HCT116 (cell line): Measurements from ENCODE around the gene RAET1E. TPM values are rescaled to one million over a fixed set of nuclear protein-coding genes. Genes with fewer than 3 reads are reported as not detected.

ENCODE experiments used
- ATAC-seq: fragments of 200-7000 bp; cut with Tn5 transposase; 2 replicates; pipeline ENCODE4 v1.9.1; 2020; ENCODE audit warnings: mild to moderate bottlenecking, moderate library complexity
- BruUV-seq: library from RNA; stranded (reverse); fragments of 400-500 nt; replicated peaks from 2 replicates; lab custom pipeline; 2021; lab: Mats Ljungman, UMichigan
- CTCF ChIA-PET: fragments of 300-600 bp; sonication (Branson Sonifier 250); formaldehyde crosslinking; loops from one replicate; lab custom pipeline; 2021; ENCODE audit warnings: antibody characterized with exemption; lab: Charles Lee
- POLR2A ChIA-PET: fragments of 300-600, 350-600 bp; sonication (Branson Sonifier 250); formaldehyde crosslinking; loops from one replicate; lab custom pipeline; 2021; ENCODE audit warnings: antibody characterized with exemption; lab: Charles Lee
- RAD21 ChIA-PET, 2 experiments: fragments of 300-600 bp; sonication (Branson Sonifier 250); formaldehyde crosslinking; loops; one replicate each; lab custom pipeline; 2023; ENCODE audit warnings: low total read pairs in 2 of 2; ENCODE audit not compliant: uncharacterized antibody in 2 of 2, unreplicated experiment in 2 of 2, low non-redundant PET in 1 of 2; lab: Charles Lee
- DNase-seq: peaks from one replicate; pipeline ENCODE4 v3.0.0-alpha.2; 2010; ENCODE audit warnings: low read depth, low spot score
- H2AFZ ChIP-seq: fragments of 200-600 bp; shearing (Covaris generic), sonication (generic); 2 replicates; pipeline ENCODE4 v1.6.1; 2017; ENCODE audit warnings: low read depth, mixed run types, mixed read lengths, antibody characterized with exemption, low read length; ENCODE audit not compliant: poor library complexity, severe bottlenecking
- H3K27ac ChIP-seq: 2 replicates; pipeline ENCODE4 v1.5.1; 2012; ENCODE audit warnings: low read depth, low read length
- H3K27me3 ChIP-seq: fragments of 200-600 bp; sonication (generic); 2 replicates; pipeline ENCODE4 v1.6.1; 2016; ENCODE audit warnings: mixed run types, low read length, mixed read lengths; ENCODE audit not compliant: insufficient read depth
- H3K36me3 ChIP-seq, 2 experiments: fragments of 200-500 bp in 1 of 2; fragments of 200-600 bp in 1 of 2; sonication (Bioruptor generic) in 1 of 2; sonication (generic) in 1 of 2; 2 replicates each; pipeline versions ENCODE4 v1.5.1 to v1.6.1; 2014 to 2016; ENCODE audit warnings: low read length in 2 of 2, inconsistent platforms in 1 of 2, mixed read lengths in 1 of 2, mixed run types in 1 of 2; ENCODE audit not compliant: insufficient read depth in 2 of 2, control insufficient read depth in 1 of 2
- H3K4me1 ChIP-seq, 2 experiments: fragments of 200-600 bp in 1 of 2; sonication (generic) in 1 of 2; 2 replicates each; pipeline versions ENCODE4 v1.5.1 to v1.6.1; 2012 to 2017; ENCODE audit warnings: low read length in 2 of 2, inconsistent platforms in 1 of 2, mild to moderate bottlenecking in 1 of 2, mixed read lengths in 1 of 2, mixed run types in 1 of 2, moderate library complexity in 1 of 2; ENCODE audit not compliant: insufficient read depth in 2 of 2, control insufficient read depth in 1 of 2
- H3K4me2 ChIP-seq: fragments of 200-600 bp; sonication (generic); 2 replicates; pipeline ENCODE4 v1.6.1; 2017; ENCODE audit warnings: mixed run types, low read length, mixed read lengths
- H3K4me3 ChIP-seq, 2 experiments: fragments of 200-600 bp in 1 of 2; sonication (generic) in 1 of 2; replicated peaks in 1 of 2; 2 replicates each; pipeline ENCODE4 v1.5.1; 2011 to 2016; ENCODE audit warnings: low read length in 2 of 2, control low read depth in 1 of 2, low read depth in 1 of 2, mild to moderate bottlenecking in 1 of 2, mixed read lengths in 1 of 2, mixed run types in 1 of 2
- H3K79me2 ChIP-seq: fragments of 200-600 bp; sonication (generic); 2 replicates; pipeline ENCODE4 v1.6.1; 2017; ENCODE audit warnings: mild to moderate bottlenecking, mixed run types, low read length, moderate library complexity, mixed read lengths; ENCODE audit not compliant: insufficient read depth
- H3K9ac ChIP-seq: fragments of 200-600 bp; sonication (generic); 2 replicates; pipeline ENCODE4 v1.6.1; 2016; ENCODE audit warnings: low read length, mixed read lengths
- H3K9me2 ChIP-seq: fragments of 200-600 bp; sonication (generic), shearing (Covaris generic); 2 replicates; pipeline ENCODE4 v1.6.1; 2017; ENCODE audit warnings: mixed run types, mild to moderate bottlenecking, moderate library complexity; ENCODE audit not compliant: insufficient read depth
- H3K9me3 ChIP-seq, 2 experiments: fragments of 200-500 bp in 1 of 2; fragments of 200-600 bp in 1 of 2; sonication (Bioruptor generic) in 1 of 2; sonication (generic) in 1 of 2; 2 replicates each; pipeline ENCODE4 v1.6.1; 2014 to 2017; ENCODE audit warnings: low read length in 2 of 2, mixed read lengths in 2 of 2, inconsistent platforms in 1 of 2, low read depth in 1 of 2, mild to moderate bottlenecking in 1 of 2, mixed run types in 1 of 2, moderate library complexity in 1 of 2; ENCODE audit not compliant: control insufficient read depth in 1 of 2, insufficient read depth in 1 of 2
- H4K20me1 ChIP-seq: fragments of 200-600 bp; sonication (generic), shearing (Covaris generic); 2 replicates; pipeline ENCODE4 v1.6.1; 2017; ENCODE audit warnings: mixed run types, mild to moderate bottlenecking, moderate library complexity; ENCODE audit not compliant: insufficient read depth
- CEBPB ChIP-seq: IDR thresholded peaks from 2 replicates; pipeline ENCODE4 v1.6.1; 2012; ENCODE audit warnings: low read depth
- ELF1 ChIP-seq: IDR thresholded peaks from 2 replicates; pipeline ENCODE4 v1.6.1; 2012; ENCODE audit warnings: low read depth, borderline replicate concordance
- EZH2 ChIP-seq: fragments of 200-600 bp; sonication (generic); IDR thresholded peaks from 2 replicates; pipeline ENCODE4 v1.6.1; 2017; ENCODE audit warnings: antibody characterized with exemption, mixed run types
- FOSL1 ChIP-seq: IDR thresholded peaks from 2 replicates; pipeline ENCODE4 v1.6.1; 2012; ENCODE audit warnings: low read depth
- RAD21 ChIP-seq: IDR thresholded peaks from 2 replicates; pipeline ENCODE4 v1.6.1; 2012; ENCODE audit warnings: low read depth, mild to moderate bottlenecking
- YY1 ChIP-seq: IDR thresholded peaks from 2 replicates; pipeline ENCODE4 v1.6.1; 2011; ENCODE audit warnings: low read length, low read depth, moderate library complexity, mild to moderate bottlenecking; ENCODE audit not compliant: insufficient replicate concordance; ENCODE audit errors: extremely low read depth
- ZFX ChIP-seq: fragments of 450-650 bp; IDR thresholded peaks from 2 replicates; pipeline ENCODE4 v1.6.1; 2017
- ZNF274 ChIP-seq: fragments of 200-500 bp; sonication (Bioruptor generic); IDR thresholded peaks from 2 replicates; pipeline ENCODE4 v1.6.1; 2014; ENCODE audit warnings: mild to moderate bottlenecking, low read depth, low read length, inconsistent platforms
- intact Hi-C: fragments of 100-400 bp; cut with micrococcal nuclease; formaldehyde crosslinking; loops from 2 replicates; pipeline ENCODE4 v1.10.0; 2022
- total RNA-seq: library from RNA; stranded (reverse); gene quantifications from one replicate; pipeline ENCODE4 v1.2.1, GENCODE V29; 2021; ENCODE audit not compliant: unreplicated experiment
- TF ChIP-seq, protein P1 (sequence below): IDR thresholded peaks from 2 replicates; pipeline ENCODE4 v1.6.1; 2012
- TF ChIP-seq, protein P2 (sequence below), 3 experiments: fragments of 200-600 bp in 1 of 3; sonication (generic) in 1 of 3; IDR thresholded peaks in 2 of 3; conservative IDR thresholded peaks in 1 of 3; 2 replicates each; pipeline ENCODE4 v1.5.1; 2012 to 2017; ENCODE audit warnings: low read depth in 2 of 3, low read length in 2 of 3, antibody characterized with exemption in 1 of 3, borderline replicate concordance in 1 of 3, control low read depth in 1 of 3, mild to moderate bottlenecking in 1 of 3, mixed read lengths in 1 of 3, mixed run types in 1 of 3, moderate library complexity in 1 of 3; ENCODE audit not compliant: insufficient read depth in 1 of 3
- TF ChIP-seq, protein P3 (sequence below): IDR thresholded peaks from 2 replicates; pipeline ENCODE4 v1.6.1; 2012

The RAET1E gene
- total RNA-seq, 1 experiment from 2014 or later, result 3.9 TPM

DNA sequence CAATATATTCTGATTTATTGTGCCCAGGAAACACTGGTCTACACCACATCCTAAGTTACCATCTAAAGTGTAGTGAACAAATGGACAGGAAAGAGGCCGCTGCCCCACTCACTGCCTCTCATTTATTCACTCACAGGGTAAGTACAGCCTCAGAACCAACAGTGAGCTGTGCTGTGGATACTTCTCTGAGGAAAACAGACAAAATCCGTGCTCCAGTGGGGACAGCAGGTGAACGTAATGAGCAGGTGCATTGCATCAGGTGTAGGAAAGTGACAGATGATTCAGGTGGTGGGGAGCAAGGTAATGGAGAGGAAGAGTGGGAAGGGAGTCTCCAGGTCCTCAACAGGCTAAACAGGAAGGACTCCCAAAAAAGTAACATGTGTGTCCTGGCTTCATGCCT is 35.5 kb upstream of the RAET1E start:
- Histone ChIP-seq H3K9ac (no peak overlapping the region), H3K4me2 (no peak overlapping the region), H3K9me2 (no peaks in the 10 kb centered on the region), H4K20me1 (no peaks in the 10 kb centered on the region), H3K27ac (no peak overlapping the region)
- DNase-seq (no peak), ATAC-seq (no peak)
- ChIA-PET CTCF (interaction anchor here (0.7 kb wide), 1 partner anchor 882 kb away, joined by 3 read pairs; no protein-coding TSS in a partner anchor), POLR2A (no interaction called here)
- BruUV-seq, result no TSS peak
- TF ChIP-seq YY1, result no peak
- TF ChIP-seq, all 23 proteins: peak for 0
- peaks cover 0 to 3% of the 10 kb centered on the region in 2 experiments; a peak in 1 of 4 replicates for H3K4me1 ChIP-seq
- no peak overlapping the region for H3K4me3 ChIP-seq
- RAD21 ChIA-PET, result no interaction called here
- no peak overlapping the region for H2AFZ ChIP-seq
- 0 out of 2 replicates have a peak, but pooled peaks cover 4% of the 10 kb centered on the region for H3K27me3 ChIP-seq
- intact Hi-C loops, result loop anchor here (5.0 kb wide), 1 partner anchor 404 kb away; no protein-coding TSS in a partner anchor
- H3K36me3 ChIP-seq, result no peaks in the 10 kb centered on the region
- H3K79me2 ChIP-seq, result no peaks in the 10 kb centered on the region
- H3K9me3 ChIP-seq, result no peaks in the 10 kb centered on the region

DNA sequence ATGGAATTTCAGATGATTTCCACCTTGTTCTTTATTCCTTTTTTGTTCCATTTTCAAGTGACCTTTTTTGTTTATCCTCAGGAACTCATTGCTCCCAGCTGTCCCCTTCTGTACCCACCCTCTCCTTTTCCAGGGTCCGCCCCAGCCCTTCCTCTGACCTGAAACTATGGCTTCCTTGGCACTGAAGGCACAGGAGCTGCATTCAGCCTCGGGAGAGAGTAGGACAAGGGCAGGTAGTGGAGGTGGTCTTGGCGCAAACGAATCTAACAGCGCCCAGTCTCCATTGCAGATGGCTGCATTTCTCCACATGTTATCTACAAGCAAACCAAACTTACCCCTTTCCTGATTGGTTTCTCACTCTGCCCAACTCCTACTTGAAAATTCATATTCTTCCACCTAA is 35.1 kb upstream of the RAET1E start:
- H3K4me1 ChIP-seq, result no peaks in the 10 kb centered on the region
- 0 out of 2 replicates have a peak, but pooled peaks cover 4% of the 10 kb centered on the region for H3K27me3 ChIP-seq
- no peaks in the 10 kb centered on the region for H3K9me2 ChIP-seq
- BruUV-seq, result no TSS peak
- no peak for DNase-seq
- ATAC-seq, result no peak
- H3K4me3 ChIP-seq, result no peak overlapping the region
- no peak overlapping the region for H2AFZ ChIP-seq
- ChIA-PET POLR2A (no interaction called here), RAD21 (no interaction called here), CTCF (interaction anchor here (0.7 kb wide), 1 partner anchor 883 kb away, joined by 3 read pairs; no protein-coding TSS in a partner anchor)
- H3K4me2 ChIP-seq, result no peak overlapping the region
- no peak overlapping the region for H3K9ac ChIP-seq
- H3K79me2 ChIP-seq, result no peaks in the 10 kb centered on the region
- no peaks in the 10 kb centered on the region for H3K9me3 ChIP-seq
- intact Hi-C loops, result loop anchor here (5.0 kb wide), 1 partner anchor 404 kb away; no protein-coding TSS in a partner anchor
- no peaks in the 10 kb centered on the region for H3K36me3 ChIP-seq
- no peaks in the 10 kb centered on the region for H4K20me1 ChIP-seq
- H3K27ac ChIP-seq, result no peak overlapping the region
- TF ChIP-seq FOSL1 (no peak), RAD21 (no peak), ELF1 (no peak), YY1 (no peak), CEBPB (no peak), ZFX (no peak), ZNF274 (no peak), EZH2 (no peak)
- TF ChIP-seq, protein P1, sequence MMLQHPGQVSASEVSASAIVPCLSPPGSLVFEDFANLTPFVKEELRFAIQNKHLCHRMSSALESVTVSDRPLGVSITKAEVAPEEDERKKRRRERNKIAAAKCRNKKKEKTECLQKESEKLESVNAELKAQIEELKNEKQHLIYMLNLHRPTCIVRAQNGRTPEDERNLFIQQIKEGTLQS, result no peak
- TF ChIP-seq, protein P2, sequence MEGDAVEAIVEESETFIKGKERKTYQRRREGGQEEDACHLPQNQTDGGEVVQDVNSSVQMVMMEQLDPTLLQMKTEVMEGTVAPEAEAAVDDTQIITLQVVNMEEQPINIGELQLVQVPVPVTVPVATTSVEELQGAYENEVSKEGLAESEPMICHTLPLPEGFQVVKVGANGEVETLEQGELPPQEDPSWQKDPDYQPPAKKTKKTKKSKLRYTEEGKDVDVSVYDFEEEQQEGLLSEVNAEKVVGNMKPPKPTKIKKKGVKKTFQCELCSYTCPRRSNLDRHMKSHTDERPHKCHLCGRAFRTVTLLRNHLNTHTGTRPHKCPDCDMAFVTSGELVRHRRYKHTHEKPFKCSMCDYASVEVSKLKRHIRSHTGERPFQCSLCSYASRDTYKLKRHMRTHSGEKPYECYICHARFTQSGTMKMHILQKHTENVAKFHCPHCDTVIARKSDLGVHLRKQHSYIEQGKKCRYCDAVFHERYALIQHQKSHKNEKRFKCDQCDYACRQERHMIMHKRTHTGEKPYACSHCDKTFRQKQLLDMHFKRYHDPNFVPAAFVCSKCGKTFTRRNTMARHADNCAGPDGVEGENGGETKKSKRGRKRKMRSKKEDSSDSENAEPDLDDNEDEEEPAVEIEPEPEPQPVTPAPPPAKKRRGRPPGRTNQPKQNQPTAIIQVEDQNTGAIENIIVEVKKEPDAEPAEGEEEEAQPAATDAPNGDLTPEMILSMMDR (IDR thresholded peaks at IDR 0.05 in 2 of 3, conservative IDR thresholded peaks at IDR 0.05 in 1 of 3; ENCODE audit: borderline replicate concordance in 1 of 3, insufficient read depth in 1 of 3, low read depth in 2 of 3, low read length in 2 of 3), result no peak
- TF ChIP-seq, protein P3, sequence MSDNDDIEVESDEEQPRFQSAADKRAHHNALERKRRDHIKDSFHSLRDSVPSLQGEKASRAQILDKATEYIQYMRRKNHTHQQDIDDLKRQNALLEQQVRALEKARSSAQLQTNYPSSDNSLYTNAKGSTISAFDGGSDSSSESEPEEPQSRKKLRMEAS, result no peak
